Measurements from ENCODE around the gene DGUOK. TPM values are rescaled to one million over a fixed set of nuclear protein-coding genes. Genes with fewer than 3 reads are reported as not detected.

DGUOK gene
- total RNA-seq, 1 experiment from 2014 or later = 82.9 TPM

- H3K4me3 ChIP-seq (ENCODE audit: insufficient read depth, low read depth, low read length) = no peak overlapping the region
- H3K36me3 ChIP-seq (replicated peaks; ENCODE audit: control insufficient read depth, insufficient read depth, low read length) = no peaks in the 10 kb centered on the region
- DNase-seq = no peak
- H3K27me3 ChIP-seq (ENCODE audit: control insufficient read depth, insufficient read depth, low read length) = no peaks in the 10 kb centered on the region
Observed at GRCh38 chr2:73968357-73968937, 41.8 kb downstream of the DGUOK start.

- H3K4me3 ChIP-seq (ENCODE audit: insufficient read depth, low read depth, low read length) = no peak overlapping the region
- H3K27me3 ChIP-seq (ENCODE audit: control insufficient read depth, insufficient read depth, low read length) = no peaks in the 10 kb centered on the region
- DNase-seq = no peak
- H3K36me3 ChIP-seq (replicated peaks; ENCODE audit: control insufficient read depth, insufficient read depth, low read length) = no peaks in the 10 kb centered on the region
Observed at GRCh38 chr2:73969356-73969755, 42.7 kb downstream of the DGUOK start.

GRCh38 chr2:73970141-73970803 lies 43.6 kb downstream of the DGUOK start:
- no peak overlapping the region for H3K4me3 ChIP-seq (ENCODE audit: insufficient read depth, low read depth, low read length)
- DNase-seq = no peak
- H3K27me3 ChIP-seq (ENCODE audit: control insufficient read depth, insufficient read depth, low read length) = no peaks in the 10 kb centered on the region
- no peaks in the 10 kb centered on the region for H3K36me3 ChIP-seq (replicated peaks; ENCODE audit: control insufficient read depth, insufficient read depth, low read length)

- DNase-seq = no peak
- no peaks in the 10 kb centered on the region for H3K36me3 ChIP-seq (replicated peaks; ENCODE audit: control insufficient read depth, insufficient read depth, low read length)
- H3K4me3 ChIP-seq (ENCODE audit: insufficient read depth, low read depth, low read length) = no peak overlapping the region
- H3K27me3 ChIP-seq (ENCODE audit: control insufficient read depth, insufficient read depth, low read length) = no peaks in the 10 kb centered on the region
Observed at GRCh38 chr2:73970850-73971471, 44.3 kb downstream of the DGUOK start.

- H3K4me3 ChIP-seq (ENCODE audit: insufficient read depth, low read depth, low read length) = no peak overlapping the region
- no peaks in the 10 kb centered on the region for H3K27me3 ChIP-seq (ENCODE audit: control insufficient read depth, insufficient read depth, low read length)
- no peak for DNase-seq
- H3K36me3 ChIP-seq (replicated peaks; ENCODE audit: control insufficient read depth, insufficient read depth, low read length) = no peaks in the 10 kb centered on the region
Observed at GRCh38 chr2:73971722-73972121, 45.0 kb downstream of the DGUOK start.

- H3K27me3 ChIP-seq (ENCODE audit: control insufficient read depth, insufficient read depth, low read length) = no peaks in the 10 kb centered on the region
Observed at GRCh38 chr2:73972846-73973245, 46.2 kb downstream of the DGUOK start.

GRCh38 chr2:73975731-73976130 lies 49.1 kb downstream of the DGUOK start:
- peaks cover 10% of the 10 kb centered on the region for H3K27me3 ChIP-seq (ENCODE audit: control insufficient read depth, insufficient read depth, low read length)
- no peak overlapping the region for H3K4me3 ChIP-seq (ENCODE audit: insufficient read depth, low read depth, low read length)
- no peak for DNase-seq
- no peaks in the 10 kb centered on the region for H3K36me3 ChIP-seq (replicated peaks; ENCODE audit: control insufficient read depth, insufficient read depth, low read length)

More at GRCh38 chr2:73972846-73973245, 46.2 kb downstream of the DGUOK start:
- no peaks in the 10 kb centered on the region for H3K36me3 ChIP-seq (replicated peaks; ENCODE audit: control insufficient read depth, insufficient read depth, low read length)
- DNase-seq = no peak
- H3K4me3 ChIP-seq (ENCODE audit: insufficient read depth, low read depth, low read length) = no peak overlapping the region

GRCh38 chr2:73976803-73977202 lies 50.1 kb downstream of the DGUOK start:
- no peak for DNase-seq
- H3K36me3 ChIP-seq (replicated peaks; ENCODE audit: control insufficient read depth, insufficient read depth, low read length) = no peaks in the 10 kb centered on the region
- no peak overlapping the region for H3K4me3 ChIP-seq (ENCODE audit: insufficient read depth, low read depth, low read length)
- H3K27me3 ChIP-seq (ENCODE audit: control insufficient read depth, insufficient read depth, low read length) = peaks cover 17% of the 10 kb centered on the region

- Histone ChIP-seq H3K27me3 (ENCODE audit: control insufficient read depth, insufficient read depth, low read length) (peaks cover 23% of the 10 kb centered on the region), H3K36me3 (replicated peaks; ENCODE audit: control insufficient read depth, insufficient read depth, low read length) (no peaks in the 10 kb centered on the region), H3K4me3 (ENCODE audit: insufficient read depth, low read depth, low read length) (no peak overlapping the region)
- DNase-seq = no peak
Observed at GRCh38 chr2:73977466-73977865, 50.8 kb downstream of the DGUOK start.

GRCh38 chr2:73979021-73979420 lies 52.3 kb downstream of the DGUOK start:
- H3K36me3 ChIP-seq (replicated peaks; ENCODE audit: control insufficient read depth, insufficient read depth, low read length) = no peaks in the 10 kb centered on the region
- peaks cover 38% of the 10 kb centered on the region for H3K27me3 ChIP-seq (ENCODE audit: control insufficient read depth, insufficient read depth, low read length)
- H3K4me3 ChIP-seq (ENCODE audit: insufficient read depth, low read depth, low read length) = no peak overlapping the region
- peak; percentile 73 for DNase-seq

GRCh38 chr2:73979686-73980085 lies 53.0 kb downstream of the DGUOK start:
- no peaks in the 10 kb centered on the region for H3K36me3 ChIP-seq (replicated peaks; ENCODE audit: control insufficient read depth, insufficient read depth, low read length)
- peaks cover 40% of the 10 kb centered on the region for H3K27me3 ChIP-seq (ENCODE audit: control insufficient read depth, insufficient read depth, low read length)
- DNase-seq = no peak
- no peak overlapping the region for H3K4me3 ChIP-seq (ENCODE audit: insufficient read depth, low read depth, low read length)

GRCh38 chr2:73980566-73980965 lies 53.9 kb downstream of the DGUOK start:
- peaks cover 40% of the 10 kb centered on the region for H3K27me3 ChIP-seq (ENCODE audit: control insufficient read depth, insufficient read depth, low read length)
- no peaks in the 10 kb centered on the region for H3K36me3 ChIP-seq (replicated peaks; ENCODE audit: control insufficient read depth, insufficient read depth, low read length)
- H3K4me3 ChIP-seq (ENCODE audit: insufficient read depth, low read depth, low read length) = no peak overlapping the region
- DNase-seq = no peak

GRCh38 chr2:73981081-73982001 lies 54.7 kb downstream of the DGUOK start:
- no peaks in the 10 kb centered on the region for H3K36me3 ChIP-seq (replicated peaks; ENCODE audit: control insufficient read depth, insufficient read depth, low read length)
- H3K4me3 ChIP-seq (ENCODE audit: insufficient read depth, low read depth, low read length) = peak overlapping the region; percentile 39
- H3K27me3 ChIP-seq (ENCODE audit: control insufficient read depth, insufficient read depth, low read length) = peaks cover 40% of the 10 kb centered on the region
- DNase-seq = peak; percentile 88

GRCh38 chr2:73982140-73982617 lies 55.5 kb downstream of the DGUOK start:
- H3K4me3 ChIP-seq (ENCODE audit: insufficient read depth, low read depth, low read length) = no peak overlapping the region
- no peaks in the 10 kb centered on the region for H3K36me3 ChIP-seq (replicated peaks; ENCODE audit: control insufficient read depth, insufficient read depth, low read length)
- peaks cover 40% of the 10 kb centered on the region for H3K27me3 ChIP-seq (ENCODE audit: control insufficient read depth, insufficient read depth, low read length)
- DNase-seq = no peak

Measured in H7 (cell line).